ENCODE data around the gene ROS1. TPM values are rescaled to one million over a fixed set of nuclear protein-coding genes. Genes with fewer than 3 reads are reported as not detected.
"Not testable (repeated sequence)": the region's sequence is repeated elsewhere in the genome, so short reads cannot be mapped to it uniquely, and the experiment has no call there.

The ROS1 gene
- total RNA-seq, 1 donor from 2014 or later, result 0.15 TPM

- not testable (repeated sequence) for ATAC-seq; DNase-seq (ENCODE audit: low spot score)
These were observed 16.6 kb upstream of the ROS1 start for GRCh38 chr6:117442313-117442712.

GRCh38 chr6:117441824-117442264, 16.1 kb upstream of the ROS1 start:
- DNase-seq (ENCODE audit: low spot score) (no peak), ATAC-seq (peak; percentile 80)

- DNase-seq (ENCODE audit: low spot score) (no peak), ATAC-seq (no peak)
These were observed 15.2 kb upstream of the ROS1 start for GRCh38 chr6:117440706-117441525.

- DNase-seq (ENCODE audit: low spot score) (no peak), ATAC-seq (no peak)
These were observed 6.5 kb upstream of the ROS1 start for GRCh38 chr6:117432273-117432672.

- DNase-seq (ENCODE audit: low spot score), result no peak
- peak; percentile 61 for ATAC-seq
These were observed 2.0 kb downstream of the ROS1 start for GRCh38 chr6:117423754-117424153.

GRCh38 chr6:117418320-117418719, 7.4 kb downstream of the ROS1 start:
- no peak for ATAC-seq

GRCh38 chr6:117417851-117418250, 7.9 kb downstream of the ROS1 start:
- no peak for DNase-seq (ENCODE audit: low spot score)
- no peak for ATAC-seq

More at GRCh38 chr6:117418320-117418719, 7.4 kb downstream of the ROS1 start:
- DNase-seq (ENCODE audit: low spot score), result no peak

GRCh38 chr6:117414770-117415169, 11.0 kb downstream of the ROS1 start:
- DNase-seq (ENCODE audit: low spot score) (no peak), ATAC-seq (no peak)

GRCh38 chr6:117411474-117411873, 14.3 kb downstream of the ROS1 start:
- ATAC-seq (no peak), DNase-seq (ENCODE audit: low spot score) (no peak)

GRCh38 chr6:117409863-117410262, 15.9 kb downstream of the ROS1 start:
- ATAC-seq (no peak), DNase-seq (ENCODE audit: low spot score) (no peak)

GRCh38 chr6:117409420-117409819, 16.3 kb downstream of the ROS1 start:
- no peak for DNase-seq (ENCODE audit: low spot score)
- ATAC-seq, result no peak

- DNase-seq (ENCODE audit: low spot score) (no peak), ATAC-seq (no peak)
These were observed 21.2 kb downstream of the ROS1 start for GRCh38 chr6:117404548-117404947.

- DNase-seq (ENCODE audit: low spot score) (no peak), ATAC-seq (no peak)
These were observed 23.9 kb downstream of the ROS1 start for GRCh38 chr6:117401799-117402198.

- ATAC-seq (peak; percentile 69), DNase-seq (ENCODE audit: low spot score) (no peak)
These were observed 25.8 kb downstream of the ROS1 start for GRCh38 chr6:117399924-117400323.

GRCh38 chr6:117399126-117399525, 26.6 kb downstream of the ROS1 start:
- DNase-seq (ENCODE audit: low spot score), result no peak
- no peak for ATAC-seq

- ATAC-seq (no peak), DNase-seq (ENCODE audit: low spot score) (no peak)
These were observed 28.1 kb downstream of the ROS1 start for GRCh38 chr6:117397536-117398227.

- no peak for DNase-seq (ENCODE audit: low spot score)
- peak; percentile 45 for ATAC-seq
These were observed 29.5 kb downstream of the ROS1 start for GRCh38 chr6:117396228-117396627.

- DNase-seq (ENCODE audit: low spot score), result no peak
These were observed 30.6 kb downstream of the ROS1 start for GRCh38 chr6:117395164-117395563.

GRCh38 chr6:117393045-117393444, 32.7 kb downstream of the ROS1 start:
- DNase-seq (ENCODE audit: low spot score) (no peak), ATAC-seq (no peak)

More at GRCh38 chr6:117395164-117395563, 30.6 kb downstream of the ROS1 start:
- ATAC-seq, result peak; percentile 57

- ATAC-seq, result peak; percentile 73
These were observed 33.7 kb downstream of the ROS1 start for GRCh38 chr6:117391874-117392583.

More at GRCh38 chr6:117391874-117392583, 33.7 kb downstream of the ROS1 start:
- DNase-seq (ENCODE audit: low spot score), result no peak

All from left lobe of liver (tissue), 2 donors.